Superior temporal gyrus (tissue), 1 donor: ENCODE results near the gene RPS27L.

Source experiments
- DNase-seq: peaks from one replicate; pipeline ENCODE4 v3.0.0-alpha.2; 2016; ENCODE audit errors: extremely low spot score

The RPS27L gene

GRCh38 chr15:63157118-63157843 lies at the start of gene RPS27L:
TSS of gene RPS27L (minus strand) at chr15:63157477. CDS start at chr15:63157405, 72 bp downstream.
- DNase-seq, result peak; percentile 92

- DNase-seq, result no peak
Observed at GRCh38 chr15:63206079-63206478, 48.8 kb upstream of the RPS27L start.

GRCh38 chr15:63203451-63204090 lies 46.3 kb upstream of the RPS27L start:
- DNase-seq, result no peak

GRCh38 chr15:63202861-63203260 lies 45.6 kb upstream of the RPS27L start:
- no peak for DNase-seq

- no peak for DNase-seq
Observed at GRCh38 chr15:63200464-63201249, 43.4 kb upstream of the RPS27L start.

GRCh38 chr15:63198371-63199250 lies 41.3 kb upstream of the RPS27L start:
- DNase-seq, result no peak

- DNase-seq, result no peak
Observed at GRCh38 chr15:63197626-63198025, 40.3 kb upstream of the RPS27L start.

GRCh38 chr15:63196842-63197241 lies 39.6 kb upstream of the RPS27L start:
- no peak for DNase-seq

GRCh38 chr15:63195569-63196015 lies 38.3 kb upstream of the RPS27L start:
- DNase-seq, result no peak

GRCh38 chr15:63194880-63195568 lies 37.7 kb upstream of the RPS27L start:
- no peak for DNase-seq

GRCh38 chr15:63194302-63194701 lies 37.0 kb upstream of the RPS27L start:
- DNase-seq, result no peak

- no peak for DNase-seq
Observed at GRCh38 chr15:63192619-63193206, 35.4 kb upstream of the RPS27L start.

- no peak for DNase-seq
Observed at GRCh38 chr15:63191895-63192618, 34.8 kb upstream of the RPS27L start.

- no peak for DNase-seq
Observed at GRCh38 chr15:63190769-63191649, 33.7 kb upstream of the RPS27L start.

- no peak for DNase-seq
Observed at GRCh38 chr15:63189941-63190768, 32.9 kb upstream of the RPS27L start.

- DNase-seq, result peak; percentile 95
Observed at GRCh38 chr15:63188926-63189871, 31.9 kb upstream of the RPS27L start, which contains the start of gene RAB8B. TSS of gene RAB8B (plus strand) at chr15:63189606. CDS start at chr15:63189625, 19 bp downstream.
